SK-N-SH (cell line): ENCODE measurements around the gene CDC73. TPM values are rescaled to one million over a fixed set of nuclear protein-coding genes. Genes with fewer than 3 reads are reported as not detected.

Experiments
- CTCF ChIA-PET: fragments of 300-600, 350-600 bp; formaldehyde crosslinking; extraction: SDS; loops from one replicate; lab custom pipeline; 2021; lab: Yijun Ruan, JAX
- POLR2A ChIA-PET: fragments of 350-600 bp; sonication (Branson Sonifier 250); formaldehyde crosslinking; extraction: SDS; loops from one replicate; lab custom pipeline; 2020; ENCODE audit warnings: antibody characterized with exemption, inconsistent platforms; lab: Yijun Ruan, JAX
- DNase-seq: peaks from one replicate; pipeline ENCODE4 v3.0.0; 2012
- H2AFZ ChIP-seq: fragments of 200-600 bp; sonication (generic); 2 replicates; pipeline ENCODE4 v1.8.1; 2016; ENCODE audit warnings: antibody characterized with exemption, mild to moderate bottlenecking, low read depth
- H3F3A ChIP-seq: fragments of 200-600 bp; sonication (generic); replicated peaks from 2 replicates; pipeline ENCODE3; 2016; ENCODE audit warnings: antibody characterized with exemption, mild to moderate bottlenecking; ENCODE audit not compliant: insufficient read depth
- H3K27ac ChIP-seq, 2 experiments: fragments of 200-500 bp in 1 of 2; fragments of 200-600 bp in 1 of 2; sonication (Bioruptor generic) in 1 of 2; sonication (generic), shearing (Covaris generic) in 1 of 2; 2 replicates each; pipeline versions ENCODE4 v1.5.1 to v1.6.1; 2014 to 2016; ENCODE audit warnings: low read depth in 2 of 2, inconsistent platforms in 1 of 2, low read length in 1 of 2, mild to moderate bottlenecking in 1 of 2, mixed read lengths in 1 of 2
- H3K27me3 ChIP-seq: fragments of 200-600 bp; sonication (generic), shearing (Covaris generic); 2 replicates; pipeline ENCODE4 v1.6.1; 2016; ENCODE audit warnings: mixed run types; ENCODE audit not compliant: insufficient read depth
- H3K36me3 ChIP-seq, 2 experiments: fragments of 200-500 bp in 1 of 2; fragments of 200-600 bp in 1 of 2; sonication (Bioruptor generic) in 1 of 2; sonication (generic) in 1 of 2; replicated peaks in 1 of 2; 2 replicates each; pipeline versions ENCODE3 to v1.5.1; 2014 to 2016; ENCODE audit warnings: low read length in 1 of 2, mild to moderate bottlenecking in 1 of 2; ENCODE audit not compliant: insufficient read depth in 2 of 2, control insufficient read depth in 1 of 2
- H3K4me1 ChIP-seq, 2 experiments: fragments of 200-500 bp in 1 of 2; fragments of 200-600 bp in 1 of 2; sonication (Bioruptor generic) in 1 of 2; sonication (generic), shearing (Covaris generic) in 1 of 2; 2 replicates each; pipeline versions ENCODE4 v1.5.1 to v1.6.1; 2014 to 2016; ENCODE audit warnings: low read depth in 1 of 2, low read length in 1 of 2, mixed run types in 1 of 2; ENCODE audit not compliant: insufficient read depth in 2 of 2, control insufficient read depth in 1 of 2
- H3K4me2 ChIP-seq: fragments of 200-600 bp; sonication (generic), shearing (Covaris generic); 2 replicates; pipeline ENCODE4 v1.6.1; 2017; ENCODE audit warnings: mixed run types
- H3K4me3 ChIP-seq, 2 experiments: fragments of 200-500 bp in 1 of 2; fragments of 200-600 bp in 1 of 2; sonication (Bioruptor generic) in 1 of 2; sonication (generic), shearing (Covaris generic) in 1 of 2; 2 replicates each; pipeline versions ENCODE4 v1.5.1 to v1.8.1; 2014 to 2016; ENCODE audit warnings: low read depth in 2 of 2, inconsistent platforms in 1 of 2, low read length in 1 of 2, mild to moderate bottlenecking in 1 of 2, mixed read lengths in 1 of 2, moderate library complexity in 1 of 2
- H3K79me2 ChIP-seq: fragments of 200-600 bp; sonication (generic); 2 replicates; pipeline ENCODE4 v1.8.1; 2017; ENCODE audit warnings: mild to moderate bottlenecking; ENCODE audit not compliant: insufficient read depth
- H3K9ac ChIP-seq: fragments of 200-600 bp; sonication (generic); 2 replicates; pipeline ENCODE4 v1.6.1; 2017; ENCODE audit warnings: mixed run types
- H3K9me2 ChIP-seq: fragments of 200-600 bp; sonication (generic); 2 replicates; pipeline ENCODE4 v1.6.1; 2017; ENCODE audit warnings: mixed run types
- H3K9me3 ChIP-seq: fragments of 200-600 bp; sonication (generic); 2 replicates; pipeline ENCODE4 v1.6.1; 2017; ENCODE audit warnings: mixed run types, mild to moderate bottlenecking, moderate library complexity
- H4K20me1 ChIP-seq: fragments of 200-600 bp; sonication (generic); 2 replicates; pipeline ENCODE4 v1.6.1; 2017; ENCODE audit warnings: mild to moderate bottlenecking, mixed run types; ENCODE audit not compliant: insufficient read depth
- CHD2 ChIP-seq: fragments of 150-350 bp; IDR thresholded peaks from 2 replicates; pipeline ENCODE4 v1.6.1; 2018; ENCODE audit warnings: low read length; ENCODE audit not compliant: partially characterized antibody
- FOXM1 ChIP-seq: IDR thresholded peaks from 2 replicates; pipeline ENCODE4 v1.4.0; 2012; ENCODE audit warnings: low read depth, mild to moderate bottlenecking
- GATA2 ChIP-seq: sonication (generic); formaldehyde crosslinking; IDR thresholded peaks from 2 replicates; pipeline ENCODE4 v1.5.0; 2020; ENCODE audit warnings: mild to moderate bottlenecking, missing genetic modification reagents
- IRF3 ChIP-seq: fragments of 150-350 bp; IDR thresholded peaks from 2 replicates; pipeline ENCODE4 v1.6.1; 2016; ENCODE audit warnings: mild to moderate bottlenecking, low read depth, low read length
- MXI1 ChIP-seq: IDR thresholded peaks from 2 replicates; pipeline ENCODE4 v1.6.1; 2012; ENCODE audit warnings: mild to moderate bottlenecking, low read depth, low read length, improper control_type of control experiment
- PBX3 ChIP-seq: IDR thresholded peaks from 2 replicates; pipeline ENCODE4; 2012
- POLR2AphosphoS5 ChIP-seq: IDR thresholded peaks from 2 replicates; pipeline ENCODE4 v1.6.1; 2012; ENCODE audit warnings: low read depth, low read length
- RCOR1 ChIP-seq: fragments of 150-350 bp; IDR thresholded peaks from 2 replicates; pipeline ENCODE4 v1.6.1; 2017; ENCODE audit warnings: antibody characterized with exemption, low read length
- RFX5 ChIP-seq: IDR thresholded peaks from 2 replicates; pipeline ENCODE4 v1.6.1; 2012; ENCODE audit warnings: mild to moderate bottlenecking, improper control_type of control experiment, low read length
- RXRA ChIP-seq: IDR thresholded peaks from 2 replicates; pipeline ENCODE4 v1.4.0; 2012; ENCODE audit warnings: low read depth, mild to moderate bottlenecking, borderline replicate concordance
- SIN3A ChIP-seq: IDR thresholded peaks from 2 replicates; pipeline ENCODE4 v1.6.1; 2012; ENCODE audit warnings: low read depth, mild to moderate bottlenecking, low read length, moderate library complexity, borderline replicate concordance
- TCF12 ChIP-seq: IDR thresholded peaks from 2 replicates; pipeline ENCODE4 v1.4.0; 2012
- USF2 ChIP-seq: fragments of 150-350 bp; IDR thresholded peaks from 2 replicates; pipeline ENCODE4 v1.6.1; 2017; ENCODE audit warnings: antibody characterized with exemption, low read length, low read depth, borderline replicate concordance
- YY1 ChIP-seq: IDR thresholded peaks from 2 replicates; pipeline ENCODE4 v1.4.0; 2012; ENCODE audit warnings: low read depth, mild to moderate bottlenecking
- WGBS: methylation state at CpG from one replicate; pipeline ENCODE4 v1.1.6; 2017; ENCODE audit warnings: low lambda C conversion rate; 5-methylcytosine and 5-hydroxymethylcytosine counted together
- polyA plus RNA-seq, 3 experiments: library from polyadenylated mRNA; depleted of rRNA; stranded (reverse); fragments of >200 nt; gene quantifications; 2 replicates each; pipeline ENCODE4 v1.2.3, GENCODE V29; 2012
- TF ChIP-seq, protein P1 (sequence below): IDR thresholded peaks from 2 replicates; pipeline ENCODE4 v1.4.0; 2012; ENCODE audit warnings: low read depth, borderline replicate concordance

Gene CDC73
- polyA plus RNA-seq, 1 of the 3 experiments (the other 2 are of a cell fraction) = 13.4 TPM

GRCh38 chr1:193210996-193211395 is 89.2 kb downstream of the CDC73 start:
- no peak for DNase-seq
- Histone ChIP-seq H3K79me2 (no peaks in the 10 kb centered on the region), H3K27ac (peak overlapping the region in 1 of 2 experiments; percentile 15; a peak in 2 of 4 replicates)

GRCh38 chr1:193211539-193211938 is 89.7 kb downstream of the CDC73 start:
- Histone ChIP-seq H4K20me1 (no peaks in the 10 kb centered on the region), H3K4me1 (no peaks in the 10 kb centered on the region), H3K36me3 (peaks cover 50 to 65% of the 10 kb centered on the region in 2 experiments), H3K9ac (no peak overlapping the region; the same call in 1 of the 2 replicates), H3K79me2 (no peaks in the 10 kb centered on the region), H3K9me3 (no peaks in the 10 kb centered on the region), H3K4me3 (no peak overlapping the region), H3K27ac (peak overlapping the region; percentile 15 to 44; a peak in 3 of 4 replicates), H3K27me3 (no peaks in the 10 kb centered on the region), H3K4me2 (no peak overlapping the region), H2AFZ (0 out of 2 replicates have a peak overlapping the region, but pooled peaks have one; percentile 20), H3K9me2 (no peaks in the 10 kb centered on the region), H3F3A (peaks cover 6% of the 10 kb centered on the region)
- WGBS = 69% methylated on average over 1 of the region's 1 CpG
- POLR2A ChIA-PET = no interaction called here
- CTCF ChIA-PET = no interaction called here
- TF ChIP-seq MXI1 = no peak
- no peak for TF ChIP-seq RCOR1
- no peak for TF ChIP-seq TCF12
- no peak for TF ChIP-seq USF2
- DNase-seq = no peak

More at GRCh38 chr1:193210996-193211395, 89.2 kb downstream of the CDC73 start:
- Histone ChIP-seq H3K4me1 (no peaks in the 10 kb centered on the region), H3K27me3 (no peaks in the 10 kb centered on the region), H3K36me3 (peaks cover 50 to 65% of the 10 kb centered on the region in 2 experiments), H3K9me2 (no peaks in the 10 kb centered on the region), H3K9me3 (no peaks in the 10 kb centered on the region), H3K4me3 (no peak overlapping the region), H3K4me2 (no peak overlapping the region), H4K20me1 (no peaks in the 10 kb centered on the region), H3F3A (peaks cover 6% of the 10 kb centered on the region), H2AFZ (no peak overlapping the region), H3K9ac (no peak overlapping the region)
- TF ChIP-seq GATA2 (CRISPR knock-in tag) (no peak), RXRA (no peak), PBX3 (no peak), FOXM1 (no peak)
- POLR2A ChIA-PET = no interaction called here
- CTCF ChIA-PET = no interaction called here
- 97% methylated on average over 7 of the region's 7 CpGs for WGBS

- Histone ChIP-seq H3K9ac (no peak overlapping the region), H3K4me2 (no peak overlapping the region), H3K27ac (no peak overlapping the region), H3K36me3 (peaks cover 44 to 56% of the 10 kb centered on the region in 2 experiments), H3K27me3 (no peaks in the 10 kb centered on the region), H3K4me1 (no peaks in the 10 kb centered on the region), H3K9me3 (no peaks in the 10 kb centered on the region), H2AFZ (no peak overlapping the region), H3K79me2 (no peaks in the 10 kb centered on the region; the same call in 1 of the 2 replicates), H3K9me2 (no peaks in the 10 kb centered on the region), H4K20me1 (no peaks in the 10 kb centered on the region), H3F3A (peaks cover 6% of the 10 kb centered on the region), H3K4me3 (no peak overlapping the region)
- no peak for DNase-seq
- WGBS = 97% methylated on average over 2 of the region's 2 CpGs
- ChIA-PET CTCF (no interaction called here), POLR2A (no interaction called here)
- TF ChIP-seq SIN3A = no peak
- TF ChIP-seq PBX3 = no peak
- TF ChIP-seq IRF3 = no peak
- no peak for TF ChIP-seq USF2
- TF ChIP-seq, protein P1, sequence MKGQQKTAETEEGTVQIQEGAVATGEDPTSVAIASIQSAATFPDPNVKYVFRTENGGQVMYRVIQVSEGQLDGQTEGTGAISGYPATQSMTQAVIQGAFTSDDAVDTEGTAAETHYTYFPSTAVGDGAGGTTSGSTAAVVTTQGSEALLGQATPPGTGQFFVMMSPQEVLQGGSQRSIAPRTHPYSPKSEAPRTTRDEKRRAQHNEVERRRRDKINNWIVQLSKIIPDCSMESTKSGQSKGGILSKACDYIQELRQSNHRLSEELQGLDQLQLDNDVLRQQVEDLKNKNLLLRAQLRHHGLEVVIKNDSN = no peak
- TF ChIP-seq YY1 = no peak
- TF ChIP-seq POLR2AphosphoS5 = no peak
- TF ChIP-seq CHD2 = no peak
- no peak for TF ChIP-seq RFX5
Measured at GRCh38 chr1:193212637-193213036, 90.8 kb downstream of the CDC73 start.
